H1 (cell line): Measurements from ENCODE around the gene POLA2. TPM values are rescaled to one million over a fixed set of nuclear protein-coding genes. Genes with fewer than 3 reads are reported as not detected.

Experiments used
- CTCF ChIA-PET: fragments of 300-600 bp; sonication (Branson Sonifier 250); formaldehyde crosslinking; loops from one replicate; lab custom pipeline; 2021; ENCODE audit not compliant: partially characterized antibody; lab: Charles Lee
- POLR2A ChIA-PET: fragments of 300-600 bp; sonication (Branson Sonifier 250); formaldehyde crosslinking; loops from one replicate; lab custom pipeline; 2021; ENCODE audit warnings: inconsistent platforms; ENCODE audit not compliant: partially characterized antibody; lab: Charles Lee
- DNase-seq, 2 experiments: peaks; one replicate each; pipeline versions ENCODE4 v3.0.0 to v3.0.0-alpha.2; 2010 to 2022; ENCODE audit warnings: low spot score in 2 of 2, low read depth in 1 of 2, mixed read lengths in 1 of 2
- FAIRE-seq: peaks from 2 replicates; lab custom pipeline; 2011; peaks lifted over from hg19 to GRCh38; lab: Jason Lieb, UNC
- H2AFZ ChIP-seq: 2 replicates; pipeline ENCODE4 v1.8.1; 2012; ENCODE audit warnings: low read length, inconsistent platforms
- H2AK5ac ChIP-seq: 2 replicates; pipeline ENCODE4 v1.6.1; 2013; ENCODE audit warnings: low read depth, low read length
- H2BK120ac ChIP-seq: replicated peaks from 2 replicates; pipeline ENCODE3; 2013; ENCODE audit warnings: low read depth, low read length, inconsistent platforms
- H2BK12ac ChIP-seq: 2 replicates; pipeline ENCODE4 v1.6.1; 2013; ENCODE audit warnings: low read depth, low read length
- H2BK15ac ChIP-seq: 2 replicates; pipeline ENCODE4 v1.6.1; 2013; ENCODE audit warnings: low read length
- H2BK20ac ChIP-seq: 2 replicates; pipeline ENCODE4 v1.6.1; 2013; ENCODE audit warnings: low read length
- H2BK5ac ChIP-seq: 2 replicates; pipeline ENCODE4 v1.6.1; 2013; ENCODE audit warnings: low read depth, low read length
- H3K14ac ChIP-seq: 2 replicates; pipeline ENCODE4 v1.6.1; 2013; ENCODE audit warnings: inconsistent platforms; ENCODE audit not compliant: insufficient read length
- H3K18ac ChIP-seq: 2 replicates; pipeline ENCODE4 v1.6.1; 2013; ENCODE audit warnings: low read length; ENCODE audit errors: extremely low read depth
- H3K23ac ChIP-seq: 2 replicates; pipeline ENCODE4 v1.6.1; 2013; ENCODE audit warnings: inconsistent platforms; ENCODE audit not compliant: insufficient read length
- H3K23me2 ChIP-seq: 2 replicates; pipeline ENCODE4 v1.6.1; 2013; ENCODE audit warnings: low read depth, low read length
- H3K27ac ChIP-seq: 2 replicates; pipeline ENCODE4 v1.6.1; 2011; ENCODE audit warnings: low read depth, low read length, inconsistent platforms
- H3K27me3 ChIP-seq, 4 experiments: replicated peaks in 1 of 4; 1 replicate in 1 of 4; 2 replicates in 3 of 4; pipeline versions ENCODE4 v1.6.1 to v1.8.1; 2011 to 2013; ENCODE audit warnings: low read length in 3 of 4, mild to moderate bottlenecking in 3 of 4, inconsistent platforms in 2 of 4, mixed read lengths in 2 of 4, moderate library complexity in 1 of 4; ENCODE audit not compliant: control insufficient read depth in 3 of 4, insufficient read depth in 3 of 4; ENCODE audit errors: extremely low read depth in 1 of 4
- H3K36me3 ChIP-seq, 4 experiments: 2 replicates each; pipeline versions ENCODE4 v1.6.1 to v1.8.1; 2011 to 2013; ENCODE audit warnings: mild to moderate bottlenecking in 4 of 4, low read length in 3 of 4, moderate library complexity in 2 of 4, control low read depth in 1 of 4, inconsistent platforms in 1 of 4; ENCODE audit not compliant: insufficient read depth in 4 of 4, control insufficient read depth in 2 of 4
- H3K4ac ChIP-seq: replicated peaks from 2 replicates; pipeline ENCODE3; 2013; ENCODE audit warnings: low read length, low read depth, mixed read lengths, inconsistent platforms; ENCODE audit not compliant: insufficient read length
- H3K4me1 ChIP-seq, 4 experiments: replicated peaks in 1 of 4; 1 replicate in 1 of 4; 2 replicates in 3 of 4; pipeline versions ENCODE4 v1.6.1 to v1.8.1; 2011 to 2013; ENCODE audit warnings: low read length in 3 of 4, inconsistent platforms in 2 of 4, mixed read lengths in 1 of 4; ENCODE audit not compliant: insufficient read depth in 4 of 4, control insufficient read depth in 3 of 4
- H3K4me2 ChIP-seq, 2 experiments: 2 replicates each; pipeline versions ENCODE4 v1.6.1 to v1.8.1; 2011 to 2013; ENCODE audit warnings: low read depth in 2 of 2, low read length in 2 of 2, control low read depth in 1 of 2, inconsistent platforms in 1 of 2, mild to moderate bottlenecking in 1 of 2; ENCODE audit not compliant: insufficient read depth in 1 of 2
- H3K4me3 ChIP-seq, 4 experiments: fragments of 200-600, 300-600 bp in 1 of 4; sonication (generic), shearing (Covaris generic), sonication (Bioruptor Twin) in 1 of 4; 2 replicates each; pipeline versions ENCODE4 v1.5.1 to v1.8.1; 2011 to 2016; ENCODE audit warnings: low read length in 4 of 4, low read depth in 3 of 4, control low read depth in 2 of 4, inconsistent platforms in 2 of 4, mild to moderate bottlenecking in 2 of 4, mixed read lengths in 1 of 4, moderate library complexity in 1 of 4; ENCODE audit not compliant: insufficient read depth in 2 of 4; ENCODE audit errors: extremely low read depth in 1 of 4
- H3K56ac ChIP-seq: replicated peaks from 2 replicates; pipeline ENCODE3; 2013; ENCODE audit warnings: low read depth, mild to moderate bottlenecking, mixed read lengths, low read length, inconsistent platforms; ENCODE audit not compliant: insufficient read length
- H3K79me1 ChIP-seq: 2 replicates; pipeline ENCODE4 v1.6.1; 2013; ENCODE audit warnings: low read depth, low read length, control low read depth
- H3K79me2 ChIP-seq, 2 experiments: 2 replicates each; pipeline versions ENCODE4 v1.6.1 to v1.8.1; 2012 to 2013; ENCODE audit warnings: low read length in 2 of 2, mild to moderate bottlenecking in 2 of 2, inconsistent platforms in 1 of 2; ENCODE audit not compliant: insufficient read depth in 2 of 2, control insufficient read depth in 1 of 2
- H3K9ac ChIP-seq, 4 experiments: replicated peaks in 1 of 4; 1 replicate in 1 of 4; 2 replicates in 3 of 4; pipeline versions ENCODE4 v1.6.1 to v1.8.1; 2011 to 2013; ENCODE audit warnings: low read depth in 3 of 4, low read length in 3 of 4, control low read depth in 2 of 4, mild to moderate bottlenecking in 2 of 4, moderate library complexity in 2 of 4, inconsistent platforms in 1 of 4; ENCODE audit errors: extremely low read depth in 1 of 4
- H3K9me3 ChIP-seq, 2 experiments: 2 replicates each; pipeline versions ENCODE4 v1.6.1 to v1.8.1; 2012 to 2013; ENCODE audit warnings: mild to moderate bottlenecking in 2 of 2, moderate library complexity in 2 of 2, control low read depth in 1 of 2, inconsistent platforms in 1 of 2, low read depth in 1 of 2, low read length in 1 of 2, mixed read lengths in 1 of 2; ENCODE audit not compliant: insufficient read depth in 2 of 2
- H4K20me1 ChIP-seq, 2 experiments: replicated peaks in 1 of 2; 2 replicates each; pipeline versions ENCODE3 to v1.8.1; 2011 to 2013; ENCODE audit warnings: inconsistent platforms in 2 of 2, low read length in 2 of 2, mild to moderate bottlenecking in 1 of 2; ENCODE audit not compliant: insufficient read depth in 2 of 2, control insufficient read depth in 1 of 2
- H4K5ac ChIP-seq: 2 replicates; pipeline ENCODE4 v1.6.1; 2013; ENCODE audit warnings: low read length, low read depth, mixed read lengths, inconsistent platforms; ENCODE audit not compliant: insufficient read length
- H4K8ac ChIP-seq: 2 replicates; pipeline ENCODE4 v1.8.0; 2013; ENCODE audit warnings: mild to moderate bottlenecking, moderate library complexity, low read length, inconsistent platforms; ENCODE audit not compliant: insufficient read depth; ENCODE audit errors: extremely low read depth
- H4K91ac ChIP-seq: replicated peaks from 2 replicates; pipeline ENCODE3; 2013; ENCODE audit warnings: low read length, mixed read lengths, inconsistent platforms; ENCODE audit not compliant: insufficient read length
- BRCA1 ChIP-seq: IDR thresholded peaks from 2 replicates; pipeline ENCODE4 v1.6.1; 2012; ENCODE audit warnings: low read depth, low read length, improper control_type of control experiment
- CBX5 ChIP-seq: fragments of 300-800, 300-1000 bp; sonication (generic); IDR thresholded peaks from 2 replicates; pipeline ENCODE4 v1.7.1; 2016; ENCODE audit warnings: antibody characterized with exemption, low read length, low read depth
- FOSL1 ChIP-seq: IDR thresholded peaks from 2 replicates; pipeline ENCODE4 v1.6.1; 2011; ENCODE audit warnings: mild to moderate bottlenecking, low read depth, low read length, moderate library complexity; ENCODE audit not compliant: insufficient read depth
- GABPA ChIP-seq: IDR thresholded peaks from 2 replicates; pipeline ENCODE4 v1.6.1; 2011; ENCODE audit warnings: mild to moderate bottlenecking, low read length, moderate library complexity, borderline replicate concordance; ENCODE audit not compliant: insufficient read depth
- GTF2F1 ChIP-seq: IDR thresholded peaks from 2 replicates; pipeline ENCODE4 v1.6.1; 2012; ENCODE audit warnings: low read depth, low read length, improper control_type of control experiment, borderline replicate concordance
- JUND ChIP-seq: IDR thresholded peaks from 2 replicates; pipeline ENCODE4 v1.6.1; 2011; ENCODE audit warnings: mild to moderate bottlenecking, improper control_type of control experiment, low read length
- MAFK ChIP-seq: IDR thresholded peaks from 2 replicates; pipeline ENCODE4 v1.6.1; 2012; ENCODE audit warnings: low read depth, mild to moderate bottlenecking, improper control_type of control experiment, low read length
- POLR2A ChIP-seq, 2 experiments: IDR thresholded peaks; 1 replicate in 1 of 2; 2 replicates in 1 of 2; pipeline ENCODE4 v1.6.1; 2011; ENCODE audit warnings: low read depth in 2 of 2, low read length in 2 of 2, mild to moderate bottlenecking in 2 of 2; ENCODE audit errors: control extremely low read depth in 1 of 2
- SIRT6 ChIP-seq: IDR thresholded peaks from one replicate; pipeline ENCODE4 v1.7.1; 2012; ENCODE audit warnings: low read length, inconsistent platforms
- TAF1 ChIP-seq: IDR thresholded peaks from 2 replicates; pipeline ENCODE4 v1.6.1; 2011; ENCODE audit warnings: mild to moderate bottlenecking, low read depth, low read length
- TAF7 ChIP-seq: optimal IDR thresholded peaks from 2 replicates; pipeline ENCODE3; 2011; ENCODE audit warnings: low read depth, mild to moderate bottlenecking, inconsistent platforms, low read length, moderate library complexity, borderline replicate concordance
- TBP ChIP-seq: IDR thresholded peaks from 2 replicates; pipeline ENCODE4 v1.6.1; 2011; ENCODE audit warnings: low read depth, low read length, improper control_type of control experiment
- YY1 ChIP-seq: IDR thresholded peaks from 2 replicates; pipeline ENCODE4 v1.6.1; 2011; ENCODE audit warnings: low read depth, mild to moderate bottlenecking, low read length
- WGBS, 2 experiments: shearing (Covaris generic) in 1 of 2; methylation state at CpG; one replicate each; pipeline versions ENCODE4 v1.1.6 to v1.1.7; 2013 to 2015; ENCODE audit warnings: low lambda C conversion rate in 2 of 2, mixed read lengths in 2 of 2, inconsistent platforms in 1 of 2, low coverage in 1 of 2, missing lambda C conversion rate in 1 of 2; ENCODE audit not compliant: insufficient replicate concordance in 2 of 2, insufficient coverage in 1 of 2, insufficient read length in 1 of 2; ENCODE audit errors: extremely low coverage in 1 of 2, missing lambda C conversion rate in 1 of 2; 5-methylcytosine and 5-hydroxymethylcytosine counted together
- polyA plus RNA-seq, 7 experiments: library from polyadenylated mRNA; depleted of rRNA in 3 of 7; stranded (reverse) in 5 of 7; unstranded in 2 of 7; fragments of >200 nt in 5 of 7; fragments of 200-250 nt in 2 of 7; gene quantifications; 1 replicate in 5 of 7; 2 replicates in 1 of 7; 4 replicates in 1 of 7; pipeline versions ENCODE4 v1.2.1 to v1.2.3, GENCODE V29; 2011 to 2013; ENCODE audit warnings: missing spikeins in 2 of 7, mixed read lengths in 2 of 7
- total RNA-seq: library from RNA; stranded (reverse); fragmentation: NEBNext Ultra II Directional; extraction: Animal tissue kit (Norgen Biotek cat#: 25700); gene quantifications from 2 replicates; pipeline ENCODE4 v1.2.1, GENCODE V29; 2021

POLA2 gene
- total and polyA plus RNA-seq, 2 of the 8 experiments (the other 6 are each of a cell fraction or from before 2014, with no cell fraction given) = 31.2 to 55.9 TPM

DNA sequence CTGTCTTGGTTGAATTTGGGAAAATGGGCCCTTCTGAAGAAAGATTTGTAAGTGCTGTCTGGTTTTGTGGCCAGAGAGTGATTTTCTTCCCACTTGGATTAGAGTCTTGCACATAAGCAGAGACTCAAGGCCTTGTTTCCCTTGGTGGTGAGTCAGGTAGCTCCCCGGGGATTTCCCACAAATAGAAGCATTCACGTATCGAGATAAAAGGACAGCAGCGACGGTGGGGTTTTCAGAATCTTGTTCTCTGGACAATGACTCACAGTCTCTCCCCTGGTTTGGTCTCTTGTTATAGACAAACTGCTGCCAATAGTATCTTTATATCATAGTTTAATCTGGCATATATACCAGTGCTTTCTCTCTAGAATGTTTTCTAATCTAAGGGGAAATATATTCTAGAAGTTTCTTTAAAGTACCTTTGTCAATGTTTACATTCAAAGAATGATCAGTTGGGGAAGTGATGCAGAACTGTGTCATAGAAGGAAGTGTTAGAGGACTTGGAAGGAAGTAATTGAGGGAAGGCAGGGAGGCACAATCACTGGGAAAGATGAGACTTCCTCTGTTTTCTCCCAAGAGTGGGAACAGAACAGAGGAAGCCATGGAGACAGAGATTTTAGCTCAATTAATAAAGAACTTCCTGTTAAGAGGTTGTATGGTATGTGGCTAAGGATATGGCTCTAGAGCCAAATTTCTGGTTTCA, 18.1 kb downstream of the POLA2 start:
- Histone ChIP-seq H3K36me3 (peaks cover 24 to 83% (median 69%) of the 10 kb centered on the region in 4 experiments; a peak in 7 of 8 replicates), H3K4me2 (no peak overlapping the region), H2BK120ac (no peak overlapping the region), H3K27me3 (no peaks in the 10 kb centered on the region), H3K23ac (no peak overlapping the region), H4K8ac (no peak overlapping the region), H2BK5ac (no peak overlapping the region), H3K56ac (no peak overlapping the region), H3K23me2 (no peaks in the 10 kb centered on the region), H3K4me3 (no peak overlapping the region), H2AK5ac (no peak overlapping the region), H4K5ac (no peak overlapping the region), H3K14ac (no peak overlapping the region), H2AFZ (no peak overlapping the region), H3K18ac (no peak overlapping the region), H3K9ac (no peak overlapping the region), H3K79me2 (no peaks in the 10 kb centered on the region), H3K27ac (no peak overlapping the region), H3K9me3 (no peaks in the 10 kb centered on the region), H4K91ac (no peak overlapping the region), H2BK12ac (no peak overlapping the region), H3K4ac (no peak overlapping the region), H3K79me1 (no peaks in the 10 kb centered on the region; the same call in 1 of the 2 replicates), H2BK15ac (no peak overlapping the region), H3K4me1 (no peaks in the 10 kb centered on the region; a peak in 1 of 7 replicates), H2BK20ac (no peak overlapping the region), H4K20me1 (peaks cover 0 to 1% of the 10 kb centered on the region in 2 experiments)
- TF ChIP-seq GTF2F1 (no peak), FOSL1 (no peak), TBP (no peak), TAF1 (no peak), POLR2A (IDR thresholded peaks at IDR 0.05; ENCODE audit: control extremely low read depth in 1 of 2, low read depth in 2 of 2, low read length in 2 of 2) (no peak), GABPA (no peak), MAFK (no peak), CBX5 (no peak), SIRT6 (no peak), TAF7 (no peak), YY1 (no peak), JUND (no peak), BRCA1 (no peak)
- WGBS, 2 experiments = 91% methylated on average over 5 of the region's 5 CpGs; no CpG with 5 or more reads in 1 of the 2 experiments
- ChIA-PET CTCF (interaction anchor here (0.6 to 45.6 kb wide), 5 partner anchors 8 to 76 kb away, joined by 3 to 1179 read pairs (median 3); partner anchors contain the start of genes CDC42EP2 and DPF2), POLR2A (interaction anchor here (0.6 to 5.3 kb wide), 8 partner anchors 10 to 118 kb away, joined by 3 to 34 read pairs (median 4); no protein-coding TSS in a partner anchor)
- FAIRE-seq (no peak), DNase-seq (no peak)
